ENCODE data around the gene PALMD. TPM values are rescaled to one million over a fixed set of nuclear protein-coding genes. Genes with fewer than 3 reads are reported as not detected.

Gene PALMD
- total RNA-seq, 1 experiment from 2014 or later: 8.0 TPM

DNA sequence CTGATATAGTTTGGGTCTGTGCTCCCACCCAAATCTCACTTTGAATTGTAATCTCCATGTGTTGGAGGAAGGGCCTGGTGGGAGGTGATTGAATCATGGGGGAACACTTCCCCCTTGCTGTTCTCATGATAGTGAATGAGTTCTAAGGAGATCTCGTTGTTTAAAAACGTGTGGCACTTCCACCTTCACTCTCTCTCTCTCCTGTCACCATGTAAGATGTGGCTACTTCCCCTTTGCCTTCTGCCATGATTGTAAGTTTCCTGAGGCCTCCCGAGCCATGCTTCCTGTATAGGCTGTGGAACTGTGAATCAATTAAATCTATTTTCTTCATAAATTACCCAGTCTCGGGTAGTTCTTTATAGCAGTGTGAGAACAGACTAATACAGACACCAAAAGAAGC is 80.1 kb downstream of the PALMD start:
- ATAC-seq: no peak
- intact Hi-C loops (cut with micrococcal nuclease): no loop called here

DNA sequence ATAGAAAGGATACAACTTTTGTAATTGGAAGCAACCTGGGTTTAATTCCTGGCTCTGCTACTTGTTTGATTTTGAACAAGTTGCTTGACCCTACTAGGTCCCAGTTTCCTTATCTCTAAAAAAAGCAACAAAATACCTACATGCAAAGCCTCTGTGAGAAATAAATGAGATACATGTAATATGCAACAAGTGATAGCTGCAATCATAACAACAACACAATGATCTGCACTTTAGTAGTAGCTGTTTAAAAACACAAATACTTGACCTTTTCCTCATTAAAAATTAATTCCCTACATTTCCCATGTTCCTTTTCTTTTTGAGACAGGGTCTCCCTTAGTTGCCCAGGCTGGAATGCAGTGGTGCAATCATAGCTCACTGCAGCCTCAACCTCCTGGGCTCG is 80.5 kb downstream of the PALMD start:
- Histone ChIP-seq H4K20me1 (ENCODE audit: low read length) (no peaks in the 10 kb centered on the region), H3K79me2 (ENCODE audit: low read length) (no peaks in the 10 kb centered on the region)

More for the DNA sequence above, 80.1 kb downstream of the PALMD start:
- H3K4me2 ChIP-seq (ENCODE audit: low read length): no peak overlapping the region
- no peaks in the 10 kb centered on the region for H3K27me3 ChIP-seq (ENCODE audit: low read length)
- no peaks in the 10 kb centered on the region for H4K20me1 ChIP-seq (ENCODE audit: low read length)
- POLR2A ChIA-PET (ENCODE audit: unreplicated experiment): no interaction called here
- no peaks in the 10 kb centered on the region for H3K9me2 ChIP-seq (replicated peaks; ENCODE audit: low read length)
- no peak for DNase-seq
- BruUV-seq (replicated peaks): no TSS peak
- no peaks in the 10 kb centered on the region for H3F3A ChIP-seq (ENCODE audit: low read length, unreplicated experiment)
- H3K9me3 ChIP-seq (ENCODE audit: low read length): no peaks in the 10 kb centered on the region
- 0 out of 2 replicates have a peak, but pooled peaks cover 6% of the 10 kb centered on the region for H3K4me1 ChIP-seq (ENCODE audit: insufficient read depth, low read length)
- H3K36me3 ChIP-seq (ENCODE audit: low read depth, low read length): peaks cover 4% of the 10 kb centered on the region; the same call in 1 of the 2 replicates
- TF ChIP-seq EZH2phosphoT487 (IDR thresholded peaks at IDR 0.05; ENCODE audit: borderline replicate concordance, low read length) (no peak), EZH2 (IDR thresholded peaks at IDR 0.05; ENCODE audit: low read length, unreplicated experiment) (no peak), CTCF (conservative IDR thresholded peaks at IDR 0.05; ENCODE audit: low read depth, low read length) (no peak)
- H3K4me3 ChIP-seq (ENCODE audit: low read length): no peak overlapping the region
- H3K27ac ChIP-seq (ENCODE audit: low read length): no peak overlapping the region
- H2AFZ ChIP-seq (ENCODE audit: low read length): no peak overlapping the region
- no peaks in the 10 kb centered on the region for H3K79me2 ChIP-seq (ENCODE audit: low read length)
- no peak overlapping the region for H3K9ac ChIP-seq (ENCODE audit: low read length)
- CTCF ChIA-PET: no interaction called here

More for the DNA sequence above, 80.5 kb downstream of the PALMD start:
- H3K27me3 ChIP-seq (ENCODE audit: low read length): no peaks in the 10 kb centered on the region
- POLR2A ChIA-PET (ENCODE audit: unreplicated experiment): no interaction called here
- no peak overlapping the region for H2AFZ ChIP-seq (ENCODE audit: low read length)
- DNase-seq (no peak), ATAC-seq (no peak)
- H3K4me2 ChIP-seq (ENCODE audit: low read length): no peak overlapping the region
- no peaks in the 10 kb centered on the region for H3K9me3 ChIP-seq (ENCODE audit: low read length)
- no peaks in the 10 kb centered on the region for H3K9me2 ChIP-seq (replicated peaks; ENCODE audit: low read length)
- no TSS peak for BruUV-seq (replicated peaks)
- no peak for TF ChIP-seq EZH2 (IDR thresholded peaks at IDR 0.05; ENCODE audit: low read length, unreplicated experiment)
- no peak for TF ChIP-seq CTCF (conservative IDR thresholded peaks at IDR 0.05; ENCODE audit: low read depth, low read length)
- no peak for TF ChIP-seq EZH2phosphoT487 (IDR thresholded peaks at IDR 0.05; ENCODE audit: borderline replicate concordance, low read length)
- no peak overlapping the region for H3K9ac ChIP-seq (ENCODE audit: low read length)
- H3F3A ChIP-seq (ENCODE audit: low read length, unreplicated experiment): no peaks in the 10 kb centered on the region
- 0 out of 2 replicates have a peak, but pooled peaks cover 6% of the 10 kb centered on the region for H3K4me1 ChIP-seq (ENCODE audit: insufficient read depth, low read length)
- H3K36me3 ChIP-seq (ENCODE audit: low read depth, low read length): peaks cover 4% of the 10 kb centered on the region; the same call in 1 of the 2 replicates
- intact Hi-C loops (cut with micrococcal nuclease): no loop called here
- H3K4me3 ChIP-seq (ENCODE audit: low read length): no peak overlapping the region
- H3K27ac ChIP-seq (ENCODE audit: low read length): no peak overlapping the region
- CTCF ChIA-PET: no interaction called here

Measured in PC-3 (cell line).